ENCODE measurements around the gene CYP4F22. TPM values are rescaled to one million over a fixed set of nuclear protein-coding genes. Genes with fewer than 3 reads are reported as not detected.

Gene CYP4F22
- total and polyA plus RNA-seq, 2 of the 8 experiments (the other 6 are each of a cell fraction or from before 2014, with no cell fraction given), result not detected

GRCh38 chr19:15534957-15535864 lies 26.9 kb downstream of the CYP4F22 start:
- Histone ChIP-seq H4K91ac (replicated peaks; ENCODE audit: insufficient read length, low read length) (no peak overlapping the region), H4K5ac (ENCODE audit: insufficient read length, low read depth, low read length) (no peak overlapping the region), H2AK5ac (ENCODE audit: low read depth, low read length) (no peak overlapping the region), H3K9me3 (ENCODE audit: insufficient read depth in 2 of 2, low read depth in 1 of 2, low read length in 1 of 2) (peaks cover 69 to 84% of the 10 kb centered on the region in 2 experiments), H3K27ac (ENCODE audit: low read depth, low read length) (no peak overlapping the region), H2AFZ (ENCODE audit: low read length) (no peak overlapping the region), H3K4ac (replicated peaks; ENCODE audit: insufficient read length, low read depth, low read length) (no peak overlapping the region), H3K18ac (ENCODE audit: extremely low read depth, low read length) (no peak overlapping the region), H3K79me1 (ENCODE audit: low read depth, low read length) (no peaks in the 10 kb centered on the region), H3K9ac (replicated peaks in 1 of 4; ENCODE audit: extremely low read depth in 1 of 4, low read depth in 3 of 4, low read length in 3 of 4) (no peak overlapping the region), H2BK20ac (ENCODE audit: low read length) (no peak overlapping the region), H2BK15ac (ENCODE audit: low read length) (no peak overlapping the region), H3K4me3 (ENCODE audit: extremely low read depth in 1 of 4, insufficient read depth in 2 of 4, low read depth in 3 of 4, low read length in 4 of 4) (no peak overlapping the region), H3K23me2 (ENCODE audit: low read depth, low read length) (peaks cover 2% of the 10 kb centered on the region; the same call in 1 of the 2 replicates), H3K14ac (ENCODE audit: insufficient read length) (no peak overlapping the region), H4K8ac (ENCODE audit: extremely low read depth, insufficient read depth, low read length) (no peak overlapping the region), H3K4me1 (replicated peaks in 1 of 4; ENCODE audit: control insufficient read depth in 3 of 4, insufficient read depth in 4 of 4, low read length in 3 of 4) (no peaks in the 10 kb centered on the region), H2BK120ac (replicated peaks; ENCODE audit: low read depth, low read length) (no peak overlapping the region), H3K23ac (ENCODE audit: insufficient read length) (no peak overlapping the region), H3K27me3 (replicated peaks in 1 of 4; ENCODE audit: control insufficient read depth in 3 of 4, extremely low read depth in 1 of 4, insufficient read depth in 3 of 4, low read length in 3 of 4) (no peaks in the 10 kb centered on the region), H3K79me2 (ENCODE audit: control insufficient read depth in 1 of 2, insufficient read depth in 2 of 2, low read length in 2 of 2) (no peaks in the 10 kb centered on the region), H3K4me2 (ENCODE audit: insufficient read depth in 1 of 2, low read depth in 2 of 2, low read length in 2 of 2) (no peak overlapping the region), H3K36me3 (ENCODE audit: control insufficient read depth in 2 of 4, insufficient read depth in 4 of 4, low read length in 3 of 4) (0 out of 8 replicates have a peak, but pooled peaks cover 0 to 2% (median 0%) of the 10 kb centered on the region in 4 experiments), H2BK12ac (ENCODE audit: low read depth, low read length) (no peak overlapping the region), H2BK5ac (ENCODE audit: low read depth, low read length) (no peak overlapping the region), H4K20me1 (replicated peaks in 1 of 2; ENCODE audit: control insufficient read depth in 1 of 2, insufficient read depth in 2 of 2, low read length in 2 of 2) (no peaks in the 10 kb centered on the region), H3K56ac (replicated peaks; ENCODE audit: insufficient read length, low read depth, low read length) (no peak overlapping the region)
- WGBS, 2 experiments (ENCODE audit: extremely low coverage in 1 of 2, insufficient coverage in 1 of 2, insufficient read length in 1 of 2, insufficient replicate concordance in 2 of 2, low coverage in 1 of 2, low lambda C conversion rate in 2 of 2, missing lambda C conversion rate in 1 of 2), result 60% methylated on average over 6 of the region's 6 CpGs; no CpG with 5 or more reads in 1 of the 2 experiments
- ChIA-PET POLR2A (ENCODE audit: partially characterized antibody) (no interaction called here), CTCF (ENCODE audit: partially characterized antibody) (interaction anchor here (0.7 kb wide), 1 partner anchor 131 kb away, joined by 3 read pairs; no protein-coding TSS in a partner anchor)
- no peak for DNase-seq (ENCODE audit: low read depth in 1 of 2, low spot score in 2 of 2)
- TF ChIP-seq MAFK (IDR thresholded peaks at IDR 0.05; ENCODE audit: low read depth, low read length) (no peak), NANOG (IDR thresholded peaks at IDR 0.05; ENCODE audit: insufficient read depth, low read depth, low read length, poor library complexity, severe bottlenecking) (no peak), POLR2A (IDR thresholded peaks at IDR 0.05; ENCODE audit: control extremely low read depth in 1 of 2, low read depth in 2 of 2, low read length in 2 of 2) (no peak)
- FAIRE-seq, result no peak
